ENCODE data around the gene TBCD. TPM values are rescaled to one million over a fixed set of nuclear protein-coding genes. Genes with fewer than 3 reads are reported as not detected.

TBCD gene
- total RNA-seq, 1 donor from 2014 or later: 207 TPM

- Mint-ChIP-seq H3K4me1 (ENCODE audit: unreplicated experiment) (peaks cover 34% of the 10 kb centered on the region), H3K4me3 (ENCODE audit: unreplicated experiment) (no peak overlapping the region), H3K27me3 (ENCODE audit: unreplicated experiment) (peaks cover 21% of the 10 kb centered on the region), H3K36me3 (ENCODE audit: low read depth, unreplicated experiment) (peaks cover 30% of the 10 kb centered on the region), H3K27ac (ENCODE audit: unreplicated experiment) (no peak overlapping the region), H3K9me3 (ENCODE audit: unreplicated experiment) (no peaks in the 10 kb centered on the region)
- DNase-seq (ENCODE audit: low spot score): no peak
- TF ChIP-seq, protein P1, sequence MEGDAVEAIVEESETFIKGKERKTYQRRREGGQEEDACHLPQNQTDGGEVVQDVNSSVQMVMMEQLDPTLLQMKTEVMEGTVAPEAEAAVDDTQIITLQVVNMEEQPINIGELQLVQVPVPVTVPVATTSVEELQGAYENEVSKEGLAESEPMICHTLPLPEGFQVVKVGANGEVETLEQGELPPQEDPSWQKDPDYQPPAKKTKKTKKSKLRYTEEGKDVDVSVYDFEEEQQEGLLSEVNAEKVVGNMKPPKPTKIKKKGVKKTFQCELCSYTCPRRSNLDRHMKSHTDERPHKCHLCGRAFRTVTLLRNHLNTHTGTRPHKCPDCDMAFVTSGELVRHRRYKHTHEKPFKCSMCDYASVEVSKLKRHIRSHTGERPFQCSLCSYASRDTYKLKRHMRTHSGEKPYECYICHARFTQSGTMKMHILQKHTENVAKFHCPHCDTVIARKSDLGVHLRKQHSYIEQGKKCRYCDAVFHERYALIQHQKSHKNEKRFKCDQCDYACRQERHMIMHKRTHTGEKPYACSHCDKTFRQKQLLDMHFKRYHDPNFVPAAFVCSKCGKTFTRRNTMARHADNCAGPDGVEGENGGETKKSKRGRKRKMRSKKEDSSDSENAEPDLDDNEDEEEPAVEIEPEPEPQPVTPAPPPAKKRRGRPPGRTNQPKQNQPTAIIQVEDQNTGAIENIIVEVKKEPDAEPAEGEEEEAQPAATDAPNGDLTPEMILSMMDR (IDR thresholded peaks at IDR 0.05; ENCODE audit: unreplicated experiment): no peak
Measured at GRCh38 chr17:82892899-82893565, 141.2 kb downstream of the TBCD start.

GRCh38 chr17:82893779-82894178 lies 141.9 kb downstream of the TBCD start:
- peaks cover 33% of the 10 kb centered on the region for H3K36me3 Mint-ChIP-seq (ENCODE audit: low read depth, unreplicated experiment)

DNA sequence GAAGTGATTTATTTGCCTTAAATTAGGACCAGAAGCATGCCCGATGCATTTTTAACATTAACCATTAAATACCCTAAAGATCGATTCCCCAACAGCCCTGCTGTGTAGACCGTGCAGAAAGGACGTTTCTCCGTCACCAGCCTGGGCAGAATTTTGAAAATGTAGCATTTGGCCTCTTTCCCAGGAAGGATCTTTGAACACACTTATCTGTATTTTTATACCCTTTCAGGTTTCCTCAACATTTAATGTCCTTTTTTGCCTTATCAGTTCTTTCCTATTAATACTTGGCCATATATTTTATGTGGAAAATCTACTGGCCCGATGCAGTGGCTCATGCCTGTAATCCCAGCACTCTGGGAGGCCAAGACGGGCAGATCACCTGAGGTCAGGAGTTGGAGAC lies 142.5 kb downstream of the TBCD start:
- no peak for DNase-seq (ENCODE audit: low spot score)
- Mint-ChIP-seq H3K27me3 (ENCODE audit: unreplicated experiment) (peaks cover 19% of the 10 kb centered on the region), H3K4me1 (ENCODE audit: unreplicated experiment) (peaks cover 29% of the 10 kb centered on the region), H3K36me3 (ENCODE audit: low read depth, unreplicated experiment) (peaks cover 39% of the 10 kb centered on the region), H3K9me3 (ENCODE audit: unreplicated experiment) (no peaks in the 10 kb centered on the region), H3K4me3 (ENCODE audit: unreplicated experiment) (peak overlapping the region; percentile 6), H3K27ac (ENCODE audit: unreplicated experiment) (peak overlapping the region; percentile 12)
- TF ChIP-seq, protein P1 (IDR thresholded peaks at IDR 0.05; ENCODE audit: unreplicated experiment): no peak

More at GRCh38 chr17:82893779-82894178, 141.9 kb downstream of the TBCD start:
- Mint-ChIP-seq H3K27me3 (ENCODE audit: unreplicated experiment) (peaks cover 19% of the 10 kb centered on the region), H3K9me3 (ENCODE audit: unreplicated experiment) (no peaks in the 10 kb centered on the region), H3K27ac (ENCODE audit: unreplicated experiment) (peak overlapping the region; percentile 12), H3K4me1 (ENCODE audit: unreplicated experiment) (peaks cover 33% of the 10 kb centered on the region), H3K4me3 (ENCODE audit: unreplicated experiment) (peak overlapping the region; percentile 6)
- TF ChIP-seq, protein P1 (IDR thresholded peaks at IDR 0.05; ENCODE audit: unreplicated experiment): no peak
- DNase-seq (ENCODE audit: low spot score): no peak

DNA sequence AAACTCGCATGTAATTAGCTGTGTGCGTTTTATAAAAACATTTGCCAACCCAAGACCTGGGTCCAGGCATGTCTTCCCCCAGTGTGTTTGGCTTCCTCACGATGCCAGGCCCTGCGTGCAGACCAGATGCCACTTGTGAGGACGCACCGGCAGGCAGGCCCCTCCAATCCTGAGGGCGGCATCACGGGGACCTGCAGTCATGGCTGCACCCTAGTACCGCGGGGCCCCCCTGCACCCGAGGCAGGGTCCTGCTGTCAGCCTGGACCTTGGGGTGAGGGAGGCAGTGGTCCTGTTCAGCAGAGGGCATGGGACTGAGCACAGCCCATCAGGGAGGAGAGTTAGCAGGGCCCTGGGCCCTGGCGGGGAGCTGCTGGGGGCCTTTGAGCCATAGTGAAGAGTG lies 143.2 kb downstream of the TBCD start:
- Mint-ChIP-seq H3K9me3 (ENCODE audit: unreplicated experiment) (no peaks in the 10 kb centered on the region), H3K27ac (ENCODE audit: unreplicated experiment) (no peak overlapping the region), H3K4me3 (ENCODE audit: unreplicated experiment) (no peak overlapping the region), H3K36me3 (ENCODE audit: low read depth, unreplicated experiment) (peaks cover 35% of the 10 kb centered on the region), H3K4me1 (ENCODE audit: unreplicated experiment) (peaks cover 26% of the 10 kb centered on the region), H3K27me3 (ENCODE audit: unreplicated experiment) (peaks cover 19% of the 10 kb centered on the region)
- TF ChIP-seq, protein P1 (IDR thresholded peaks at IDR 0.05; ENCODE audit: unreplicated experiment): no peak
- no peak for DNase-seq (ENCODE audit: low spot score)

Data from endothelial cell (in vitro differentiated cells).